ENCODE results near the gene KIF3A. TPM values are rescaled to one million over a fixed set of nuclear protein-coding genes. Genes with fewer than 3 reads are reported as not detected.

The KIF3A gene
- polyA plus RNA-seq, 4 donors: 11.3 to 27.4 (median 23.5) TPM

DNA sequence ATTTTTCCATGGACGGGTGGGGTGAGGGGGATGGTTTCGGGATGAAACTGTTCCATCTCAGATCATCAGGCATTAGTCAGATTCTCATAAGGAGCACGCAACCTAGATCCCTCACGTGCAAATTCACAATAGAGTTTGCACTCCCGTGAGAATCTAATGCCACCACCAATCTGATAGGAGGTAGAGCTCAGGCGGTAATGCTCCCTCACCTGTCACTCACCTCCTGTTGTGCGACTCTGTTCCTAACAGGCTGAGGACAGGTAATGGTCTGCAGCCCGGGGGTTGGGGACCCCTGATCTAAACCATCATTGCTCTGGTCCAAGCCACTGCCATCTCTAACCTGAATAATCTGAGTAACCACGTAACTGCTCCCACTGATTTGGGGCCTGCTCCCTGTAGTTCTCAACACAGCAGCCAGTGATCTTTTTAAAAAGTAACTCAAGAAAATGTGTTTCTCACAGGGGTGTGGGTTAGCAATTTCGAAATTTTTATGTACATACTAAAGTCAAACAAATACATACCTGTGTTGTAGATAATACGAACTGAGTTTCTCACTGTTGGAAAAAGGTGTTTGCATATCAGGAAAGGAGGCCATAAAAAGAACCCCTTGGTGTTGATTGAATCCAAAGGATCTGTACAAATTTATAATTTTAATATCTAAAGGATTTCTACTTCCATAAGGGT is 90.6 kb downstream of the KIF3A start:
- DNase-seq (ENCODE audit: low read depth in 4 of 4, low spot score in 3 of 4): no peak

- no peak for DNase-seq (ENCODE audit: low read depth in 4 of 4, low spot score in 3 of 4)
Measured at GRCh38 chr5:132644177-132644576, 93.2 kb downstream of the KIF3A start.

Other genes starting within 250 kb of the KIF3A start
- gene IRF1, start 246.8 kb downstream of the KIF3A start, polyA plus RNA-seq (ENCODE audit: insufficient read length in 4 of 4): 10 to 100 TPM; 14.7 to 23.8 (median 18.1) TPM
- gene IL5, start 194.0 kb downstream of the KIF3A start, polyA plus RNA-seq (ENCODE audit: insufficient read length in 4 of 4): under 1 TPM in 1 of 4 donors, not detected in 3; 0.31 TPM
- 10 to 100 TPM; 36.7 to 55.2 (median 50.8) TPM for gene RAD50, start 180.6 kb downstream of the KIF3A start, polyA plus RNA-seq (ENCODE audit: insufficient read length in 4 of 4)
- under 1 TPM in 1 of 4 donors, not detected in 3; 0.15 TPM for gene IL13, start 79.4 kb downstream of the KIF3A start, polyA plus RNA-seq (ENCODE audit: insufficient read length in 4 of 4)
- under 1 TPM in 1 of 4 donors, not detected in 3; 0.46 TPM for gene IL4, start 63.6 kb downstream of the KIF3A start, polyA plus RNA-seq (ENCODE audit: insufficient read length in 4 of 4)
- 1 to 10 TPM; 1.1 to 3.8 (median 3.5) TPM for gene CCNI2, start 9.9 kb upstream of the KIF3A start, polyA plus RNA-seq (ENCODE audit: insufficient read length in 4 of 4)
- 10 to 100 TPM; 52.7 to 85.2 (median 83.8) TPM for gene SEPTIN8, start 39.7 kb upstream of the KIF3A start, polyA plus RNA-seq (ENCODE audit: insufficient read length in 4 of 4)
- 1 to 10 TPM in 3 of 4 donors, under 1 TPM in 1; 0.12 to 5.1 (median 4.8) TPM for gene SOWAHA, start 75.8 kb upstream of the KIF3A start, polyA plus RNA-seq (ENCODE audit: insufficient read length in 4 of 4)
- 10 to 100 TPM; 13.0 to 30.8 (median 21.7) TPM for gene SHROOM1, start 93.1 kb upstream of the KIF3A start, polyA plus RNA-seq (ENCODE audit: insufficient read length in 4 of 4)
- 1 to 10 TPM in 3 of 4 donors, under 1 TPM in 1; 0.53 to 2.9 (median 2.0) TPM for gene GDF9, start 128.9 kb upstream of the KIF3A start, polyA plus RNA-seq (ENCODE audit: insufficient read length in 4 of 4)
- 100 to 1,000 TPM; 132 to 229 (median 200) TPM for gene UQCRQ, start 129.1 kb upstream of the KIF3A start, polyA plus RNA-seq (ENCODE audit: insufficient read length in 4 of 4)
- gene LEAP2, start 136.1 kb upstream of the KIF3A start, polyA plus RNA-seq (ENCODE audit: insufficient read length in 4 of 4): 10 to 100 TPM in 1 of 4 donors, 1 to 10 TPM in 3; 2.2 to 12.5 (median 6.6) TPM
- 10 to 100 TPM; 60.5 to 73.1 (median 63.3) TPM for gene AFF4, start 226.1 kb upstream of the KIF3A start, polyA plus RNA-seq (ENCODE audit: insufficient read length in 4 of 4)

Data from left renal pelvis (tissue), 4 donors.